ENCODE results near the gene JUNB. TPM values are rescaled to one million over a fixed set of nuclear protein-coding genes. Genes with fewer than 3 reads are reported as not detected.

JUNB gene
- polyA plus RNA-seq, 1 of the 3 experiments (the other 2 are of a cell fraction), result 224 TPM

- peak; percentile 49; the same call in 1 of the 2 replicates for TF ChIP-seq PBX3 (IDR thresholded peaks at IDR 0.05)
Observed at GRCh38 chr19:12782424-12783290, 8.6 kb upstream of the JUNB start (continued).

- DNase-seq, result no peak
- Histone ChIP-seq H3K4me3 (ENCODE audit: low read depth in 2 of 2, low read length in 1 of 2) (peak overlapping the region in 1 of 2 experiments; percentile 51; a peak in 2 of 4 replicates), H3K27ac (ENCODE audit: low read depth in 2 of 2, low read length in 1 of 2) (peak overlapping the region; percentile 97 to 98), H3K27me3 (ENCODE audit: insufficient read depth) (no peaks in the 10 kb centered on the region), H3F3A (replicated peaks; ENCODE audit: insufficient read depth) (peaks cover 64% of the 10 kb centered on the region), H3K9me3 (no peaks in the 10 kb centered on the region), H3K36me3 (replicated peaks in 1 of 2; ENCODE audit: control insufficient read depth in 1 of 2, insufficient read depth in 2 of 2, low read length in 1 of 2) (no peaks in the 10 kb centered on the region), H3K4me2 (peak overlapping the region; percentile 91; the same call in 1 of the 2 replicates), H2AFZ (ENCODE audit: low read depth) (no peak overlapping the region), H3K79me2 (ENCODE audit: insufficient read depth) (no peaks in the 10 kb centered on the region), H3K9me2 (no peaks in the 10 kb centered on the region), H3K4me1 (ENCODE audit: control insufficient read depth in 1 of 2, insufficient read depth in 2 of 2, low read depth in 1 of 2, low read length in 1 of 2) (peaks cover 47 to 68% of the 10 kb centered on the region in 2 experiments), H4K20me1 (ENCODE audit: insufficient read depth) (no peaks in the 10 kb centered on the region), H3K9ac (peak overlapping the region; percentile 68; the same call in 1 of the 2 replicates)
- no peak for TF ChIP-seq CTCF (IDR thresholded peaks at IDR 0.05)
- no peak for TF ChIP-seq IRF3 (IDR thresholded peaks at IDR 0.05; ENCODE audit: low read depth, low read length)
- no peak for TF ChIP-seq EZH2phosphoT487 (IDR thresholded peaks at IDR 0.05; ENCODE audit: borderline replicate concordance, low read depth)
- TF ChIP-seq TEAD4 (IDR thresholded peaks at IDR 0.05; ENCODE audit: borderline replicate concordance, insufficient read depth), result no peak
- no peak for TF ChIP-seq USF2 (IDR thresholded peaks at IDR 0.05; ENCODE audit: borderline replicate concordance, low read depth, low read length)
- no peak for TF ChIP-seq JUND (IDR thresholded peaks at IDR 0.05)
- no peak for TF ChIP-seq ZBTB33 (IDR thresholded peaks at IDR 0.05; ENCODE audit: borderline replicate concordance, low read depth)
- no peak for TF ChIP-seq FOSL2 (IDR thresholded peaks at IDR 0.05; ENCODE audit: borderline replicate concordance, low read depth)
- TF ChIP-seq MEF2A (IDR thresholded peaks at IDR 0.05; ENCODE audit: borderline replicate concordance, low read depth), result no peak
- no peak for TF ChIP-seq MAX (IDR thresholded peaks at IDR 0.05; ENCODE audit: low read depth)
- no peak for TF ChIP-seq FOXJ3 (CRISPR knock-in tag; IDR thresholded peaks at IDR 0.05)
- TF ChIP-seq RXRA (IDR thresholded peaks at IDR 0.05; ENCODE audit: borderline replicate concordance, low read depth), result no peak
- no peak for TF ChIP-seq FOXM1 (IDR thresholded peaks at IDR 0.05; ENCODE audit: low read depth)
- TF ChIP-seq EP300 (IDR thresholded peaks at IDR 0.05; ENCODE audit: borderline replicate concordance in 1 of 2, low read depth in 1 of 2, low read length in 1 of 2), result no peak
- TF ChIP-seq TAF1 (IDR thresholded peaks at IDR 0.05; ENCODE audit: borderline replicate concordance, low read depth, low read length), result no peak
- no peak for TF ChIP-seq MXI1 (IDR thresholded peaks at IDR 0.05; ENCODE audit: low read depth, low read length)
- TF ChIP-seq RAD21 (IDR thresholded peaks at IDR 0.05; ENCODE audit: low read length), result no peak
- TF ChIP-seq GABPA (IDR thresholded peaks at IDR 0.05; ENCODE audit: low read depth), result no peak
- no peak for TF ChIP-seq NFIC (IDR thresholded peaks at IDR 0.05; ENCODE audit: borderline replicate concordance)
- CTCF ChIA-PET, result interaction anchor here (1.0 to 12.1 kb wide), 4 partner anchors 14 to 65 kb away, joined by 3 to 447 read pairs (median 8); partner anchors contain the start of genes JUNB, PRDX2 and THSD8
- WGBS (ENCODE audit: low lambda C conversion rate), result 6% methylated on average over 11 of the region's 16 CpGs
- POLR2A ChIA-PET, result interaction anchor here (0.8 to 2.1 kb wide), 3 partner anchors 9 to 87 kb away, joined by 4 to 63 read pairs (median 4); partner anchors contain the start of genes FBXW9 and JUNB
Observed at GRCh38 chr19:12783291-12783848, 7.9 kb upstream of the JUNB start.

Data from SK-N-SH (cell line).